ENCODE results near the gene TRIM17. TPM values are rescaled to one million over a fixed set of nuclear protein-coding genes. Genes with fewer than 3 reads are reported as not detected.

The TRIM17 gene
- total and polyA plus RNA-seq, 9 of the 15 experiments (the other 6 are each of a cell fraction or from before 2014, with no cell fraction given), result not detected

DNA sequence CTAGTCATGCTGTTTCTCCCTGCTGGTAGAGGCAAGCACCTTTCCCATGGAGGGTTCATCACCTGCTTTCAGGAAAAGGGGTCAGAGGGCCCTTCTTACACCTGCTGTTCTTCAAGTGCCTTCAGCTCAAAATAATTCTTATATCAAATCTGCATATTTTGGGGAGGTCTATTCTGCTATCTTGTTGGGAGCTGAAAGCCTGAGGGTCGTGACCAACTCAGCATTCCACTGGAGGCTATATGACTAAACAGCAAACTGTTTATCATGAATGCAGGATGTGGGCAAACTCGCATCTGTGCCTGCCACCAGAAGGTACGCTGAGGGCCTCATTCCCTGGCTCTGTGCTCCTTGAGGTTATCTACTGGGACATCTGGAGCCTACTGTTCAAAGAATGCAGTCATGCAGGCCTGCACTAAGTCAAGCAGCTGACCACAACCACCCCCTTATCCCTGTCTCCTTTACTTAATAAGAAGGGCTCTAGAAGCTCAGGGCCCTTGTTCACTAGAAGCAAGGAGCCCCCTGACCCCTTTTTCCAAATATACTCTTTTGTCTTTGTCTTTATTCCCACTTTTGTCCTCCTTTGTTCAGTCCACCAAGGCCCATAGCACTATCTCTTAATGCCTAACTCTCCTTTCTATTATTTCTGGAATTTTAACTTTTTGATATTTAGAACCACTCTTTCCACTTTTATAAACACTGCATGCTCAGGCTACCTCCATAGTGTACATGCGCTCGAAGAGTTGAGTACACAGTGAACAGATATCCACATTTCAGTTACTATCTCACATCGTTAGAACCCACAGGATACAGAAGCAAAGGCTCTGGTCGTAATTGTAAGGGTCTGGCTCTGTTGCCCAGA is 4.5 kb upstream of the TRIM17 start (continued):
- TF ChIP-seq ZNF354B (CRISPR knock-in tag; IDR thresholded peaks at IDR 0.05) (no peak), NFE2L1 (tag; IDR thresholded peaks at IDR 0.05; ENCODE audit: borderline replicate concordance, low read depth) (no peak), ZNF76 (CRISPR knock-in tag; IDR thresholded peaks at IDR 0.05; ENCODE audit: borderline replicate concordance) (no peak), NUFIP1 (IDR thresholded peaks at IDR 0.05; ENCODE audit: partially characterized antibody) (no peak), ZNF766 (CRISPR knock-in tag; conservative IDR thresholded peaks at IDR 0.05) (peak; percentile 62; the same call in 1 of the 2 replicates), ETV5 (CRISPR knock-in tag; IDR thresholded peaks at IDR 0.05; ENCODE audit: low read depth) (peak; percentile 80), ZNF431 (CRISPR knock-in tag; IDR thresholded peaks at IDR 0.05) (peak; percentile 26; the same call in 1 of the 2 replicates), NFE2 (IDR thresholded peaks at IDR 0.05; ENCODE audit: low read depth) (peak; percentile 25), SMARCE1 (IDR thresholded peaks at IDR 0.05) (peak; percentile 82), U2AF2 (optimal IDR thresholded peaks at IDR 0.05; ENCODE audit: low read depth, low read length) (no peak), ZNF282 (CRISPR knock-in tag; IDR thresholded peaks at IDR 0.05) (no peak), PYGO2 (tag; IDR thresholded peaks at IDR 0.05) (no peak), ZBTB1 (CRISPR knock-in tag; IDR thresholded peaks at IDR 0.05; ENCODE audit: borderline replicate concordance, low read depth) (no peak), MED1 (CRISPR knock-in tag; IDR thresholded peaks at IDR 0.05; ENCODE audit: borderline replicate concordance) (no peak)
- TF ChIP-seq, protein P1, sequence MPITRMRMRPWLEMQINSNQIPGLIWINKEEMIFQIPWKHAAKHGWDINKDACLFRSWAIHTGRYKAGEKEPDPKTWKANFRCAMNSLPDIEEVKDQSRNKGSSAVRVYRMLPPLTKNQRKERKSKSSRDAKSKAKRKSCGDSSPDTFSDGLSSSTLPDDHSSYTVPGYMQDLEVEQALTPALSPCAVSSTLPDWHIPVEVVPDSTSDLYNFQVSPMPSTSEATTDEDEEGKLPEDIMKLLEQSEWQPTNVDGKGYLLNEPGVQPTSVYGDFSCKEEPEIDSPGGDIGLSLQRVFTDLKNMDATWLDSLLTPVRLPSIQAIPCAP (CRISPR knock-in tag; IDR thresholded peaks at IDR 0.05; ENCODE audit: borderline replicate concordance), result no peak
- TF ChIP-seq, protein P2, sequence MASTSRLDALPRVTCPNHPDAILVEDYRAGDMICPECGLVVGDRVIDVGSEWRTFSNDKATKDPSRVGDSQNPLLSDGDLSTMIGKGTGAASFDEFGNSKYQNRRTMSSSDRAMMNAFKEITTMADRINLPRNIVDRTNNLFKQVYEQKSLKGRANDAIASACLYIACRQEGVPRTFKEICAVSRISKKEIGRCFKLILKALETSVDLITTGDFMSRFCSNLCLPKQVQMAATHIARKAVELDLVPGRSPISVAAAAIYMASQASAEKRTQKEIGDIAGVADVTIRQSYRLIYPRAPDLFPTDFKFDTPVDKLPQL (IDR thresholded peaks at IDR 0.05; ENCODE audit: extremely low read depth, insufficient read length), result no peak

All from K562 (cell line).